ENCODE results near the gene RAB31.
A peak's percentile ranks its signal among the peaks of the same experiment; 100 is the strongest.
"Not testable (repeated sequence)": the region's sequence is repeated elsewhere in the genome, so short reads cannot be mapped to it uniquely, and the experiment has no call there.

The RAB31 gene, protein sequence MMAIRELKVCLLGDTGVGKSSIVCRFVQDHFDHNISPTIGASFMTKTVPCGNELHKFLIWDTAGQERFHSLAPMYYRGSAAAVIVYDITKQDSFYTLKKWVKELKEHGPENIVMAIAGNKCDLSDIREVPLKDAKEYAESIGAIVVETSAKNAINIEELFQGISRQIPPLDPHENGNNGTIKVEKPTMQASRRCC

DNA sequence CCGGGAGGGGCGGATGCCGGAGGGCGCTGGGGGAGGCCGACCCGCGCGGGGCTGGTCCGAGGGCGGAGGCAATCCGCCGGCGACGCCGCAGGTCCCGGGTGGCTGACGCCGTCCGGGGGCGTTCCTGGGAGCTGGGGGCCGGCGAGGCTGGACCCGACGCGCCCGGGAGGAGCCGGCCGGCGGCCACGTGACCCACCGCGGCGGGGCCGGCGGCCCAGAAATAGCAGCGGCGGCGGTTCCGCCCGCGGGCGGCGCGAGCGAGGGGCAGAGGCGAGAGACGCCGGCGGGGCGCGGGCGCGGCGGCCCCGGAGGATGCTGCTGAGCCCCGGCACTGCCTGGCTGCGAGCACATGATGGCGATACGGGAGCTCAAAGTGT lies at the start of gene RAB31:
TSS of gene RAB31 (plus strand) at position 245 of the 377 bp plus-strand sequence. CDS start at position 350, 105 bp downstream.
- no peaks in the 10 kb centered on the region for H3K36me3 ChIP-seq (ENCODE audit: control insufficient read depth in 2 of 2, insufficient read depth in 2 of 2, low read length in 2 of 2)
- H3K27ac ChIP-seq (ENCODE audit: low read length): peak within 1 kb of the TSS; percentile 100
- no peaks in the 10 kb centered on the region for H3K27me3 ChIP-seq (ENCODE audit: control insufficient read depth in 1 of 2, insufficient read depth in 2 of 2, low read length in 2 of 2)
- peak within 1 kb of the TSS; percentile 81 to 83 for H3K4me3 ChIP-seq (ENCODE audit: low read length in 2 of 2)
- peaks cover 39% of the 10 kb centered on the region for H3K4me1 ChIP-seq (ENCODE audit: control insufficient read depth, insufficient read depth, low read length)
- peak within 1 kb of the TSS; percentile 98 for H3K9ac ChIP-seq (ENCODE audit: low read length in 2 of 2)
- no peaks in the 10 kb centered on the region for H3K9me3 ChIP-seq (ENCODE audit: control insufficient read depth in 2 of 2, low read length in 2 of 2)

DNA sequence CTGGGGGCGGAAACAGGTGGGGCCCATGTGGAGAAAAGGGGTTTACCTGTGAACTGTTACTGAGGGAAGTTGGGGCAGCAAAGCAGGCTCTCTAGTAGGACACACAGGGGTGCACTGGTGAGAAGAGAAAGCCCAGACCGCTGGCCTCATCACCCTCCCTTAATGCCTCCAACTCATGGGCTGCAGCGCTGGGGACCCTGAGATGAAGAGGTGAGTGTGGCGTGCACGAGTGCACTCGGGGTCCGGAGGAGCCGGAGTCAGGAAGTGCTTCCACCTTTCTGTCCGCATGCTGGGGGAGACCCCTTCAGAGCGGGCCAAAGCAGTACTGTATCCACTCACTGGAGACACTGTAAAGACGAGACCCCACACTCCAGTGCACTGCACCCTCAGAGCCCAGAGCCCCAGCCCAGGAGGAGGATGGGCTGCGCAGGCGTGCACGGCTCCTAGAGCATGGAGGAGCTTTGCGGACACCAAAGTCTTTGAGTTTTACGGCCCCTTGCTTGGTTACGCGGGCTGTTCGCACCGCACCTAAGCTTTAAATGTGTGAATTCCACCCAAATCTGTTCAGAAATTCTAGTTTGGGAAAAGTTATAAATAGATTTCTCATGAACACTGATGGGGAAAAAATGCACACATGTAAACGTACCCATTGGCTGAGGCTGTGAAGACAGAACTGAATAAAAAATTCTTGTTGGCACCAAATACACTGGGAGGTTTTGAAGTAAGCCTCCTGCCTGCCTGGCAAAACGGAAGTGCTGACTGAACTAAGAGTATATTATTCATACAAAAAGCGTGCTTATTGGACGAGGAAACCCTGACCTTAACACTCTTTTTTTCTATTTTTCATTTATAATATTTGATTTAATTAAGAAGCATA lies 48.4 kb upstream of the RAB31 start:
- Histone ChIP-seq H3K4me1 (ENCODE audit: control insufficient read depth, insufficient read depth, low read length) (no peaks in the 10 kb centered on the region), H3K36me3 (ENCODE audit: control insufficient read depth in 2 of 2, insufficient read depth in 2 of 2, low read length in 2 of 2) (no peaks in the 10 kb centered on the region), H3K9ac (ENCODE audit: low read length in 2 of 2) (no peak overlapping the region), H3K27ac (ENCODE audit: low read length) (no peak overlapping the region), H3K4me3 (ENCODE audit: low read length in 2 of 2) (no peak overlapping the region), H3K9me3 (ENCODE audit: control insufficient read depth in 2 of 2, low read length in 2 of 2) (no peaks in the 10 kb centered on the region), H3K27me3 (ENCODE audit: control insufficient read depth in 1 of 2, insufficient read depth in 2 of 2, low read length in 2 of 2) (no peaks in the 10 kb centered on the region)

DNA sequence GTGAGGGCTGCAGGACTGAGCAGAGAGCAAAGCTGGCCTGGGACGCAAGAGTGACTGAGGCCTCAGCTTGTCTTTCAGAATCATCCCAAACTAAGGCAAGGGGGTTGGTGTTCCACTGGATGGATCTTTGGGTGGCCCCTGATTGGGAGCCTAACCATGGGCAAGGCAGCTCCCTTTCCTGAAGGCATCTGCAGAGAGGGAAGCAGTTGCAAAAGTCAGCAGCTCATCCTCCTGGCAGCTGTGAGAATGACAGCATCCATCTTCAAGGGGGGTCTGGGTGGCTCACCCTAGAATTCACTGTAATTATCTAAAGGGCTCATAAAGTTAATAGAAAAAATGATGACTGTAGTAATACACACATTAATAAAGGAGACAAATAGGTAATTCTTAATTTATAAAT lies 46.5 kb upstream of the RAB31 start:
- H3K27ac ChIP-seq (ENCODE audit: low read length): no peak overlapping the region

DNA sequence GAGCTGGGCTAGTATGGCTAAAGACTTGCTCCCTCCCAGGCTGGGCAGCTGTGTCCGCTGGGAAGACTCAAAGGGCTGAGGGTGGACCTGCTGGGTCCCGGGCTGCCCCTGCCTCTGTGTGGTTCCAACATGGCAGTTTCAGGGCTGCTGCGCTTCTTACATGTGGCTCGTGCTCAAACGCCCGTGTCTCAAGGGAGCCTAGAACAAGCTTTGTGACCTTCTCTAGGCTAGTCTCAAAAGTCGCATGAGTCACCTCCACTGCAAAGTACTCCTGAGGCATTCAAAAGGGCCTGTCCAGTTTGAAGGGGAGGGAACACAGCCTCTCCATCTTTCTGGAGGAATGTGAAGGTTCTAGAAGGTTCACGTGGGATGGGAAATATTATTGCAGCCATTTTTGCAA lies 44.7 kb upstream of the RAB31 start:
- no peaks in the 10 kb centered on the region for H3K4me1 ChIP-seq (ENCODE audit: control insufficient read depth, insufficient read depth, low read length)
- H3K27ac ChIP-seq (ENCODE audit: low read length): no peak overlapping the region
- H3K9ac ChIP-seq (ENCODE audit: low read length in 2 of 2): no peak overlapping the region
- no peaks in the 10 kb centered on the region for H3K9me3 ChIP-seq (ENCODE audit: control insufficient read depth in 2 of 2, low read length in 2 of 2)
- H3K36me3 ChIP-seq (ENCODE audit: control insufficient read depth in 2 of 2, insufficient read depth in 2 of 2, low read length in 2 of 2): no peaks in the 10 kb centered on the region
- no peak overlapping the region for H3K4me3 ChIP-seq (ENCODE audit: low read length in 2 of 2)
- no peaks in the 10 kb centered on the region for H3K27me3 ChIP-seq (ENCODE audit: control insufficient read depth in 1 of 2, insufficient read depth in 2 of 2, low read length in 2 of 2)

More for the DNA sequence above, 46.5 kb upstream of the RAB31 start:
- no peak overlapping the region for H3K4me3 ChIP-seq (ENCODE audit: low read length in 2 of 2)
- no peaks in the 10 kb centered on the region for H3K4me1 ChIP-seq (ENCODE audit: control insufficient read depth, insufficient read depth, low read length)
- H3K36me3 ChIP-seq (ENCODE audit: control insufficient read depth in 2 of 2, insufficient read depth in 2 of 2, low read length in 2 of 2): no peaks in the 10 kb centered on the region
- no peak overlapping the region for H3K9ac ChIP-seq (ENCODE audit: low read length in 2 of 2)
- no peaks in the 10 kb centered on the region for H3K9me3 ChIP-seq (ENCODE audit: control insufficient read depth in 2 of 2, low read length in 2 of 2)
- H3K27me3 ChIP-seq (ENCODE audit: control insufficient read depth in 1 of 2, insufficient read depth in 2 of 2, low read length in 2 of 2): no peaks in the 10 kb centered on the region

DNA sequence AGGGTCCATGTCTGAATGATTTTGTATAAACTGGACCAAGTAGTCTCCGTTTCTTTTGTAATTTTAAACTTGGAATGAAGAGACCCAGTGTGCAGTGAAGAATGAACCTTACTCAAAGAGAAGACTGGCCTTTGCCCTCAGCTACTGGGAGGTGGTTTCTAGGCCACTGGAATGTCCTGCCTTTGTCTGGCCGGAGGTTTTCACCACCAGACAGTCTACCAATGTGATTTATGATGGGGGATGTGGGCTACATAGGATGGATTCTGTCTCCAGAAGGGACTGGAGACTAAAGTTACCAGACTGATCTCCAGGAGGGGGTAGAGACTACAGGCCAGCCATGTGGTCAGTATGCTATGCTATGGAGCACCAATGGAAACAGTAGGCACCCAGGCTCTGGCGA lies 42.8 kb upstream of the RAB31 start:
- no peak overlapping the region for H3K4me3 ChIP-seq (ENCODE audit: low read length in 2 of 2)
- H3K27ac ChIP-seq (ENCODE audit: low read length): no peak overlapping the region
- H3K9ac ChIP-seq (ENCODE audit: low read length in 2 of 2): no peak overlapping the region
- no peaks in the 10 kb centered on the region for H3K27me3 ChIP-seq (ENCODE audit: control insufficient read depth in 1 of 2, insufficient read depth in 2 of 2, low read length in 2 of 2)
- no peaks in the 10 kb centered on the region for H3K4me1 ChIP-seq (ENCODE audit: control insufficient read depth, insufficient read depth, low read length)
- no peaks in the 10 kb centered on the region for H3K9me3 ChIP-seq (ENCODE audit: control insufficient read depth in 2 of 2, low read length in 2 of 2)
- H3K36me3 ChIP-seq (ENCODE audit: control insufficient read depth in 2 of 2, insufficient read depth in 2 of 2, low read length in 2 of 2): no peaks in the 10 kb centered on the region

DNA sequence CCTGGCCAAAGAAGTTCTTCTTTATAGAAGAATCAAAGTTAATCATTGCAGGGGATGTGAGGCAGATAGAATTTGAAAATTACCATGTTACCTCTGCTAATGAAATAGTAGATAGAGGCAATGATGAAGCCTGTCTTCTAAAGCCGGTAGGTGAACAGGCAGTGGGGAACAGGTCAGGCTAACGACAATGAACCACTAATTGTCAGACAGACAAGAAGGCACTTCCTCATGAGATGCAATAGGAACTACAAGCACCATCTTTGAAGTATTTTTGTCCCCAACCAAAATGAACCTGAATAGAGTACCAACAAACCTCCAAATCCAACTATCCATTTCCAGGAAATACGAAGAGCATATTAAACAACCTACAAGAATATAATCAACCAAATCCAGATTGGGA lies 41.6 kb upstream of the RAB31 start:
- no peaks in the 10 kb centered on the region for H3K9me3 ChIP-seq (ENCODE audit: control insufficient read depth in 2 of 2, low read length in 2 of 2)
- no peak overlapping the region for H3K9ac ChIP-seq (ENCODE audit: low read length in 2 of 2)
- no peaks in the 10 kb centered on the region for H3K4me1 ChIP-seq (ENCODE audit: control insufficient read depth, insufficient read depth, low read length)
- H3K4me3 ChIP-seq (ENCODE audit: low read length in 2 of 2): no peak overlapping the region
- H3K27me3 ChIP-seq (ENCODE audit: control insufficient read depth in 1 of 2, insufficient read depth in 2 of 2, low read length in 2 of 2): no peaks in the 10 kb centered on the region
- no peaks in the 10 kb centered on the region for H3K36me3 ChIP-seq (ENCODE audit: control insufficient read depth in 2 of 2, insufficient read depth in 2 of 2, low read length in 2 of 2)
- H3K27ac ChIP-seq (ENCODE audit: low read length): no peak overlapping the region

DNA sequence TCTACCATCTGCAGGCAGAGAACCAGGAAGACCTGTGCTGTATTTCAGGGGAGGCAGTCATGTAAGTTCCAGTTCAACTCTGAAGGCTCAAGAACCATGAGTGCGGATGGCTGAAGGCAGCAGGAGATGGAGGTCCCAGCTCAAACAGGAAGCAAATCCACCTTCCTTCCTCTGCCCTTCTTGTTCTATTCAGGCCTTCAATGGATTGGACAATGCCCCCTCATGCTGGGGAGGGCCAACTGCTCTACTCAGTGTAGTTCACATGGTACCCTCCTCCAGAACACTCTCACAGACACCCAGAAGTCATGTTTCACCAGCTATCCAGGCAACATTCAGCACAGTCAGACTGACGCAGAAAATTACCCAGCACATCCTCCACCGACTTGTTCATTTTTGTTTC lies 39.1 kb upstream of the RAB31 start:
- no peak overlapping the region for H3K27ac ChIP-seq (ENCODE audit: low read length)
- H3K4me1 ChIP-seq (ENCODE audit: control insufficient read depth, insufficient read depth, low read length): no peaks in the 10 kb centered on the region
- H3K36me3 ChIP-seq (ENCODE audit: control insufficient read depth in 2 of 2, insufficient read depth in 2 of 2, low read length in 2 of 2): no peaks in the 10 kb centered on the region
- no peak overlapping the region for H3K4me3 ChIP-seq (ENCODE audit: low read length in 2 of 2)
- no peak overlapping the region for H3K9ac ChIP-seq (ENCODE audit: low read length in 2 of 2)
- no peaks in the 10 kb centered on the region for H3K9me3 ChIP-seq (ENCODE audit: control insufficient read depth in 2 of 2, low read length in 2 of 2)
- H3K27me3 ChIP-seq (ENCODE audit: control insufficient read depth in 1 of 2, insufficient read depth in 2 of 2, low read length in 2 of 2): no peaks in the 10 kb centered on the region

DNA sequence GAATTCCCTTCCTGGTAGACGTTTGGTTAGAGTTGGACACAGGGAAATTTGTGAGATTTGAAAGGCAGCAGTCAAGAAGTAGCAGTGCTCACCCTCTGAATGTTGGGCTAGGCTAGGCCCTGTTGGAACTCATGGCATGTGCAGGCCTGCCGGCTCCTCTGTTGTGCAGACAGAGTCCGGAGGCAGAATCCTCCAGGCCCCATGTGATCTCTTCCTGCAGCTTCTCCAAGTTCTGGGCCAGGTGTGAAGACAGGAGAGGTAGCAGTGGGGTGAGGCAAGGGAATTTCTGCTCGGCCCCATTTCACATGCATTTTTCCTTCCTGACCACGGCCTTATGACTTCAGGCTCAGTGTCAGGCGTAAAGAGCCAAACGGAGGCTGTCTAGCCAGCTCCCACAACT lies 36.9 kb upstream of the RAB31 start:
- H3K36me3 ChIP-seq (ENCODE audit: control insufficient read depth in 2 of 2, insufficient read depth in 2 of 2, low read length in 2 of 2): no peaks in the 10 kb centered on the region
- H3K4me1 ChIP-seq (ENCODE audit: control insufficient read depth, insufficient read depth, low read length): no peaks in the 10 kb centered on the region
- no peak overlapping the region for H3K27ac ChIP-seq (ENCODE audit: low read length)
- no peak overlapping the region for H3K4me3 ChIP-seq (ENCODE audit: low read length in 2 of 2)
- no peaks in the 10 kb centered on the region for H3K27me3 ChIP-seq (ENCODE audit: control insufficient read depth in 1 of 2, insufficient read depth in 2 of 2, low read length in 2 of 2)
- H3K9ac ChIP-seq (ENCODE audit: low read length in 2 of 2): no peak overlapping the region
- H3K9me3 ChIP-seq (ENCODE audit: control insufficient read depth in 2 of 2, low read length in 2 of 2): no peaks in the 10 kb centered on the region

DNA sequence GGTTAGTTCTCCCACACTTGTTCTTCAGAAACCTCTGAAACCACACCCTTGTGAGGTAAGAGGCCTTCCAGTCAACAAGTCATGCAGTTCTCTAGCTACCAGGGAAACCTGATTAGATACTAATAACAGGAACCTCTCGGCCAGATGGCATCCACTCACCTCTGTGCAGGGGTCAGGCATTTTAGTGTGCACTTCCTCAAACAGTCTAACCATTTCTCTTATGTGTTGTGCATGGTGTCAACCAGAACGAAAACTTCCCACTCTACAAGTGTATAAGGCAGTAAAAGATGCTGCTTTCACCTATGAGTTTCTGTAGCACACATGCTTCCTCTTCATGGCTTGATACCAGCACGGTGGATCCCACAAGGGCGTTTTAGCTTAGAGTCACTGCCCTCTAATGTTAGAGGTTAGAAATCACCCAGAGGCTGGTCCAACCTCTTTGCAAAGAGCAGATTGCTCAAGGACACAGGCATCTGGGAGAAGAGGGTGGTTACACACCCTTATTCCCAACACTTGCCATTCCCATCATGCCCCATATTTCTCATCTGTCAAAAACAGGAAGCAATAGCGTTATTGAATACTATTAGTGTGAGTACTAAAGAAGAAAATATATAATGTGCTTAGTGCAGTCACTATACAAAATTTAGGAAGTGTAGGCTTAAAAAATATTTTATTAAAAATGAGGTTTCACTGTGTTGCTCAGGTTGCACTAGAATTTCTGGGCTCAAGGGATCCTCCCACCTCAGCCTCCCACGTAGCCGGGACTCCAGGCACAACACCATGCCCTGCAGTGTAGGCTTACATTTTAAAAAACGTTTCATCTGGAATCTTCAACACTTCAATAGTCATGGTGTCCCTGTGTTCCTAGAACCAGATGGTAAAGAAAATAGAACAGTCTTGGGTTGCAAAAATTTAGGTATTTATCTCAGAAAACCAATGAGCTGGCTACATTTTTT lies 34.5 kb upstream of the RAB31 start:
- Histone ChIP-seq H3K4me1 (ENCODE audit: control insufficient read depth, insufficient read depth, low read length) (no peaks in the 10 kb centered on the region), H3K4me3 (ENCODE audit: low read length in 2 of 2) (no peak overlapping the region), H3K9me3 (ENCODE audit: control insufficient read depth in 2 of 2, low read length in 2 of 2) (no peaks in the 10 kb centered on the region), H3K27me3 (ENCODE audit: control insufficient read depth in 1 of 2, insufficient read depth in 2 of 2, low read length in 2 of 2) (no peaks in the 10 kb centered on the region), H3K27ac (ENCODE audit: low read length) (no peak overlapping the region), H3K36me3 (ENCODE audit: control insufficient read depth in 2 of 2, insufficient read depth in 2 of 2, low read length in 2 of 2) (no peaks in the 10 kb centered on the region), H3K9ac (ENCODE audit: low read length in 2 of 2) (no peak overlapping the region)

DNA sequence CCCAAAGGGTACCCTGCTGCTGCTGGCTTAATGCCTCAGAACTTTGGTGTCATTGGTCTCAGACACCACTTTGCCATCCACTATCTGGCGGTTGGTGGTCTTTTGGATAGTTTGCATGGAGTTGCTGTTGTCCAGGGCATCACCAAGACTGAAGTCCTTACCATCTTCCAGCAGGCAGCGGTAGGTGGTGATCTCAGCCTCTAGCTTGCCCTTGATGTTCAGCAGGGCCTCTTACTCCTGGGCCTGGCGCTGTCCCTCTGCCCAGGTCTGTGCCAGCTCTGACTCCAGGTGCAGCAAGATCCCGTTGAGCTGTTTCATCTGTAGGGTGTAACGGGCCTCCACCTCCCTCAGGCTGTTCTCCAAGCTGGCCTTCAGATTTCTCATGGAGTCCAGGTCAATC lies 29.9 kb upstream of the RAB31 start:
- H3K4me3 ChIP-seq (ENCODE audit: low read length in 2 of 2); H3K4me1 ChIP-seq (ENCODE audit: control insufficient read depth, insufficient read depth, low read length); H3K27me3 ChIP-seq (ENCODE audit: control insufficient read depth in 1 of 2, insufficient read depth in 2 of 2, low read length in 2 of 2); H3K27ac ChIP-seq (ENCODE audit: low read length); H3K9me3 ChIP-seq (ENCODE audit: control insufficient read depth in 2 of 2, low read length in 2 of 2); H3K9ac ChIP-seq (ENCODE audit: low read length in 2 of 2); H3K36me3 ChIP-seq (ENCODE audit: control insufficient read depth in 2 of 2, insufficient read depth in 2 of 2, low read length in 2 of 2): not testable (repeated sequence)
